Superior temporal gyrus (tissue), 1 donor: ENCODE measurements around the gene ENKUR.

Experiments
- DNase-seq: peaks from one replicate; pipeline ENCODE4 v3.0.0-alpha.2; 2016; ENCODE audit errors: extremely low spot score

The ENKUR gene, protein sequence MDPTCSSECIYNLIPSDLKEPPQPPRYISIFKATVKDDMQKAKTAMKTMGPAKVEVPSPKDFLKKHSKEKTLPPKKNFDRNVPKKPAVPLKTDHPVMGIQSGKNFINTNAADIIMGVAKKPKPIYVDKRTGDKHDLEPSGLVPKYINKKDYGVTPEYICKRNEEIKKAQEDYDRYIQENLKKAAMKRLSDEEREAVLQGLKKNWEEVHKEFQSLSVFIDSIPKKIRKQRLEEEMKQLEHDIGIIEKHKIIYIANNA

GRCh38 chr10:25015828-25016375 is at the start of gene ENKUR:
Gene ENKUR (minus strand): TSS chr10:25016158. CDS start chr10:25015936, 222 bp downstream.
- peak; percentile 94 for DNase-seq

DNA sequence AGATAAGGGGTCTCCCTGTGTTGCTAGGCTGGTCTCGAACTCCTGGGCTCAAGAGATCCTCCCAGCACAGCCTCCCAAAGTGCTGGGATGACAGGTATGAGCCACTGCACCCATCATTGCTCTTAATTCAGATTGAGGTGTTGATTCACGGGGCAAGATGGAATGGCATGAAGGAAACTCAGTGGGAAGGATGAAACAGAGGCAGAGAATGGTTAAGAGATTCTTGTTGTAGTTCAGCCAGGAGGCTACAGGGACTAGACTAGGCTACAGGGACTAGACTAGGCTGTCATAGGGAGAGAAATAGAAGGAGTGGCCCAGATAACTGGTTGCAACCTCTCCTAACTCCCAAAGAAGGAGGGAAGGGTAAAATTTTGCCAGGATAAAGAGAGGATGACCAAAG is 48.4 kb upstream of the ENKUR start:
- no peak for DNase-seq

DNA sequence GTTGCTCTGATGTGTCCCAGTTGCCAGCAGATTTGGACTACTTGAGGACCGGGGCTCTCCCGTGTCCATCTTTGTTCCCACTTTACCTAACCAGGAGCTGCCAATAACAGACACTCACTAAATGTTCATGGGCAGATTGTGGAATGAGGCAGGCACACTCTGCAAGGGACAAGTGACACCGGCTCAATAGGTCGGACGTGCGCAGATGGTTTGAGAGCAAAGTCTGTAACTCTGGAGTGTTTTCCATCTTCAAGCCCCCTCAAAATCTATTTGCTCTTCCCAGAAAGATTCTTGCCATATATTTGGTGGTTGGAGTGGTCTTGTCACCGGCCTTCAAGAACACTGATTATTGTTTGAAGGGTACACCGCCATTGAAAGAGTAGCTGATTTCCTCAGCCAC is 47.7 kb upstream of the ENKUR start:
- DNase-seq: no peak

DNA sequence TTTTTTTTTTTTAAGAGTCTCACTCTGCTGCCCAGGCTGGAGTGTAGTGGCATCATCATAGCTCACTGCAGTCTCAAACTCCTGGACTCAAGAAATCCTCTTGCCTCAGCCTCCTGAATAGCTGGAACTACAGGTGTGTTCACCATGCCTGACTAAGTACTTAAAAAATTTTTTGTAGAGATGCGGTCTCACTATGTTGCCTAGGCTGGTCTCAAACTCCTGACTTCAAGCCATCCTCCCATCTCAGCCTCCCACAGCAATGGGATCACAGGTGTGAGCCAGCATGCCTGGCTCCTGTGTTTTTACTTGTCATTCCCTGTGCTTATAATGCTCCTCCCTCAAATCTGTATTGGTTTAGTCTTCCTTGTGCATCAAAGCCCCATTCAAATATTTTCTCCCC is 47.2 kb upstream of the ENKUR start:
- no peak for DNase-seq

GRCh38 chr10:25061711-25062449 is 45.9 kb upstream of the ENKUR start:
- no peak for DNase-seq

DNA sequence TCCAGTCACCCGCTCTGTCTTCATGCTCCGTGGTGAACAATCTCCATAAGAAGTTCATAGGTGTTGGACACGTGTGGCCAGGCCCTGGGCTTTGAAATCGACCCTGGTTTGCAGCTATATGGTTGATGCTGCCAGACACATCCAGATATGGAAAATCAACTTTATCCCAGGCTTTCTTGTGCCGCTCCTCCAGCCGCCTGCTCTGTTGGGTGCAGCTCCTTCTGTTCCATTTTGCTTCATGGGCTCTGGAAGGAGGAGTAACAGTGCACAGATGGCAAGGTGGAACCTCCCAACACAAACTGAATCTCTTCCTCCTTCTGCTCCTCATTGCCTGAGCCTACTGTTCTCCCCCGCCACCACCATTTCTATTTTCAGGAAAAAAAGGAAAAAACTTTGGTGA is 45.2 kb upstream of the ENKUR start:
- DNase-seq: no peak

DNA sequence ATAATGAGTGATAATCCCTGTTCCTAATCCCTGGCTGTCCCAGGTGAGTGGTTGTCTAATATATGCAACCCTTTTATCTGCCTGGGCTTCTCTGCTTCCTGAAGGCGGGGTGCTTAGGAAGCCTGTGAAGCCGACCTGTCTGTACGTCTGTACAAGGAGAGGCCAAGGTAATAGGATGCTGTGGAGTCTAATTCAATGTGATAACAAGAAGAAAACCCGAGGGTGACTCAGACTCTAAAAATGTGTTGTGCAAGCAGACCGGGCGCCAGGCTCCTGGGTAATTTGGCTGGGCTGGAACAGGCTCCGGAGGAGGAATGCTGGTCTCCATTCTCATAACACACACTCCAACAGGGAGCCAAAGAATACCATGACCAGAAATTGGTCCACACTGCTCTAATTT is 44.0 kb upstream of the ENKUR start:
- no peak for DNase-seq

DNA sequence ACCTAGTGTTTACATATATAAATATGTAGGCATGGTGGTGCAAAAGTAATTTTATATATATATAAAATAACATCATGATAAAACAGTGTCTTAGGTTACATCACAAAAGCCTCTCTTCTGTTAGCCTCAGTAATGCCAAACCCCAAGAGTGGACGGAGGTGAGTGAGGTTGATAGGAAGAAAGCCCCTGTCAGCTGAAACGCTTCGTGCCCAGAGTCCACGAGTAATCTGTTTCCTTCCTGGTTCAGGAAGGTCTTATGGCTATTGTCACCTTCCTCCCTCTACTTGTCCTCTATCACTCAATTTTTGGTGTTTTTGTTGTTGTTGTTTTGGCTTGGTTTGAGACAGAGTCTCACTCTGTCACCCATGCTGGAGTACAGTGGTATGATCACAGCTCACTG is 41.9 kb upstream of the ENKUR start:
- no peak for DNase-seq

- DNase-seq: no peak
Observed at GRCh38 chr10:25056726-25057125, 40.8 kb upstream of the ENKUR start.

GRCh38 chr10:25052012-25052411 is 36.1 kb upstream of the ENKUR start:
- no peak for DNase-seq

DNA sequence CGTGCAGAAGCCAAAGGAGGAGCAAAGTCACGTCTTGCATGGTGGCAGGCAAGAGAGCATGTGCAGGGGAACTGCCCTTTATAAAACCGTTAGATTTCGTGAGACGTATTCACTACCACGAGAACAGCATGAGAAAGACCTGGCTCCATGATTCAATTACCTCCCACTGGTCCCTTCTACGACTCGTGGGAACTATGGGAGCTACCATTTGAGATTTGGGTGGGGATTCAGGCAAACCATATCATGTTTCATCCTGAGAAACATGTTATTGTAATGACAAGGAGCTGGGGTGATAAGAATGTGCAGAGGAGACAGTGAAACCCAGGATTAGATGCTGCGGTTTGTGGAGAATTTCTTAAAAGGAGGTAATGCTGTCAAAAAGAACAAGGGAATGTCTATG is 34.4 kb upstream of the ENKUR start:
- DNase-seq: no peak

GRCh38 chr10:25049966-25050365 is 34.0 kb upstream of the ENKUR start:
- no peak for DNase-seq

DNA sequence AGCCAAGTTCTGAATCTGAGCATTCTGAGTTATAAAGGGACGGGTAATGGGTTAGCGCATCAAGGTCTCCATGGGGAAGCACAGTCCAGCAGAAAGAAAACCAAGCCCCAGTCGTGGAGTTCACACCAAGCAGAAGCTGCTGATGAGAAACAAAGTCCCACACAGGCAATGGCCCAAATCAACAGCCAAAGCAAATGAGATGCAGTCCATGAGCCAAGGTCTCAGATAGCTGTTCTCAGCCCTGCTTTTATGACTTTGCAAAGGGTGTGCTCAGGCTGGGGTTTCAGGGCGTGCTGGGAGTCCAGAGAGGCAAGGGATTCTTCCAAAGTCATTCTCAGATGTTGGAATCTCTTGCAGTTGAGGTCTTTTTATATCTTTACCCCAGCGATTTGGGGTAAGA is 32.5 kb upstream of the ENKUR start:
- no peak for DNase-seq

DNA sequence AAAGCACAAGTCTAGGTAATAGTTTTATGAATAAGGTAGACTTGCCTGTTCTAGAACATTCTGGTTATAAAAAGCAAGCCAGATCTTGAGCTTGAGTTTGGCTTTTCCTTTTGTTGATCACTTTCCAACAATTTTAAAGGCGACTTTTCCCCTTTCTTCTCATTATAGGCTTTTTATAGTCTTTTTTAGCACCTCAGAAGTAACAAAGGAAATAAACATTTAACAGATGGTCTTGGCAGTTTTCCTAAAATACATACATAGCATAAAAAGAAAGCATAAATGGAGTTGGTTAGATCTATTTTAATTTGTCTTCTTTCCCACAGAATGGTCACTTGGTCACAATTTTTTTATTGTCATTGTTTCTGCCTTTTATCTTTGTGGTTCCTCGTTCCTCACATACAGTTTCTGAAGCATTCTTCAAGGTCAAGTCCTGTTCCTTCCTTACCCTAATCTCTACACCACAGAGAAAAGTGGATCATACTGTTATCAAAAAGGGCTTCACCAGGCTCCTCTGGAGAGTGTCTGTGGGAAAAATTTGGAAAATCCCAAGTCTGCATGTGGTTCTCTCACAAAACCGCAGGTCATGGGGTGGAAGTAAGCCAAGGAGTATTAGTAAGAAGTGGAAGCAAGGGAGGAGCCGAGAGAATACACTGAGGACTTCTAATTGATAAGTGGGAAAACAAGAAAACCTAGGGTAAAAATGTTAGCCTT is 31.8 kb upstream of the ENKUR start:
- DNase-seq: peak; percentile 44

DNA sequence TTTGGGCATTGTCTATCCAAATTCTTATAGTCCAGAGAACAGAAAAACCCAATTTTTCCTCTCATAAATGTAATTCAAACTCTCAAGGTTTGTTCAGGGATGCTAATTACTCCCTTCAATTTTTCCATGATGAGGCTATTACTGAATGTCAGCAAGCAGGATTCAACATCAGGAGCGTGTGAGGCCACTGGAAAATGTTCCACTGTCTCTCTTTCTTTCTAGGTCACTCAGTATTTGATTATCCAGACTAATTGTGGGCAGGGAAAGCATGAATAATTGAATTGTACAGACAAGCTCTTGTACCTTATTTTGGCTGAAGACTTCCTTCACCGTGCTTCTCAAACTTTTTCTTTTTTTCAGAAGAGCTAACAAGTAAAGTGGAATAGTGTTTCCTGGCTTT is 31.1 kb upstream of the ENKUR start:
- DNase-seq: no peak

DNA sequence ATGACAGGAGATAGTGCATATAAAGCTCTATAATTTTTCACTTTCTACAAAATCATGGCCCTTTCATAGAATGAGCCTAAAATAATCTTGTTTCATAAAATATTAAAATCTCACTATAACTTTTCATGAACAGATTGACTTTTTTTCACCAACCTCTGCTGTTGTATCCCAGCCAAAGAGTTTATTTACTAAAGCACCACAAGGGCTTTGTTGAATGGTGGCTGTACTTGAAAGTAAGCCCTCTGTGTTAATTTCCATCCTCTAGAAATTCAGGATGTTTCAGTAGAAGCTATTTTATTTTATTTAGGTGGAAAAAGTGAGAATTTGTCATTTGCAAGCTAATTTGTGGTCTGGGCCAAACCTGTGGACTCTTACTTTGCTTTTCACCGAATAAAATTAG is 30.7 kb upstream of the ENKUR start:
- DNase-seq: no peak

DNA sequence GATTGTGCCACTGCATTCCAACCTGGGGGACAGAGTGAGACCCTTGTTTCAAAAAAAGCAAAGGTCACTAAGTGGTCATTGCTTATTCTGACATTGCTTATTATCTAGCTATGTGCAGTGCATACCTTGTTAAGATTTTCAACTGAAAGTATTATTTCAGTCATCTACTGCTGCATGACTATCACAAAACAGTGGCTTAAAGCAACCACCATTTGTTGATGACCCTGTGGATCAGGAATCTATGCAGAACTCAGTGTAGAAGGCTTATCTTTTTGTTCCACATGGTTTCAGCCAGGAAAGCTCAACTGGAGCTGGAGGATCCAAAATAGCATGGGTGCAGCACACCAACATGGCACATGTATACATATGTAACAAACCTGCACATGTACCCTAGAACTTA is 23.6 kb upstream of the ENKUR start:
- DNase-seq: no peak

DNA sequence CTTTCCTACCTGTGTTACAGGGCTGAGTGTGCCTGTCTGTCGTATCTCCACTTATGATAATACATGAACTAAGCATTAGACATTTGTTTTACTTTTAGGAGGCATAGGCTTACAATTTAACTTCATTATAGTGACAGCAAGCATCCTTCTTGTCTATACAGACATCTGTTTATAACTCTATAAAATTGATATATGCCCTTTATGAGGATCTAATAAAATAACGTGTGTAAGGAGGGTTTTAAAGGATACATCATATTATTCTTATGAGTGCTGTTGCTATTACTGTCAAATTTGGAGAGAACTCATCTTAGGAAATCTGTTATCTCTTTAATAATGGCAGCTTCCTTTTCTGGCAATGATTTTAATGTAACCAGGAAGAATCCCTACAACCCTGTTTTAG is 22.4 kb upstream of the ENKUR start:
- no peak for DNase-seq

GRCh38 chr10:25036381-25036780 is 20.4 kb upstream of the ENKUR start:
- DNase-seq: no peak

- no peak for DNase-seq
Observed at GRCh38 chr10:25029519-25029918, 13.6 kb upstream of the ENKUR start.

DNA sequence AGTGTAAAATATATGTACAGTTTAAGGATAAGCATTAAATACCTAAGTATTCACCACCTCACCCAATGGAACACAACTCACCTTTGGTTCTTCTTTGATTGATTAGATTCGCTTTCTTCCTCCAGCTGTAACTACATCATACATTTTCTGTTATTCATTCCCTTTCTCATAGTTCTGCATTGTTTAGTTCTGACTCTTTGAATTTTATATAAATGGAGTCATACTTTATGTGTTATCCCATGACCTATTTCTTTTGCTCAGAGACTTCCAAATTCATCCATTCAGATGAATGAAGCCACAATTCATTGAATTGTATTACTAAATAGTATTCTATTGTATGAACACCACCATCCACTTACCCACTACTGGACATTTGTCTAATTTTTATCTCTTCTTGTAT is 12.8 kb upstream of the ENKUR start:
- DNase-seq: no peak

- peak; percentile 81 for DNase-seq
Observed at GRCh38 chr10:25026463-25026862, 10.5 kb upstream of the ENKUR start.

GRCh38 chr10:25024528-25024927 is 8.6 kb upstream of the ENKUR start:
- no peak for DNase-seq
